Fibroblast of lung (primary cell): ENCODE results near the gene ACTC1. TPM values are rescaled to one million over a fixed set of nuclear protein-coding genes. Genes with fewer than 3 reads are reported as not detected.

Experiments
- DNase-seq, 2 donors: peaks; one replicate each; pipeline versions ENCODE4 v3.0.0 to v3.0.0-alpha.2; 2010; ENCODE audit warnings: low read depth in 2 of 2
- H2AFZ ChIP-seq: 2 replicates; pipeline ENCODE4 v1.5.1; 2012; ENCODE audit warnings: low read length, control low read depth, inconsistent platforms
- H3K27ac ChIP-seq: 2 replicates; pipeline ENCODE4 v1.5.1; 2011; ENCODE audit warnings: low read length, control low read depth; ENCODE audit not compliant: insufficient read depth
- H3K27me3 ChIP-seq: 2 replicates; pipeline ENCODE4 v1.5.1; 2011; ENCODE audit warnings: mild to moderate bottlenecking, low read length; ENCODE audit not compliant: control insufficient read depth, insufficient read depth
- H3K36me3 ChIP-seq: 2 replicates; pipeline ENCODE4 v1.5.1; 2011; ENCODE audit warnings: low read length; ENCODE audit not compliant: control insufficient read depth, insufficient read depth
- H3K4me1 ChIP-seq: 2 replicates; pipeline ENCODE4 v1.5.1; 2011; ENCODE audit warnings: low read length; ENCODE audit not compliant: control insufficient read depth, insufficient read depth; ENCODE audit errors: extremely low read depth
- H3K4me2 ChIP-seq: 2 replicates; pipeline ENCODE4 v1.5.1; 2011; ENCODE audit warnings: low read length, control low read depth; ENCODE audit not compliant: insufficient read depth; ENCODE audit errors: extremely low read depth
- H3K4me3 ChIP-seq, 4 experiments: fragments of 200-600 bp in 1 of 4; sonication (generic) in 1 of 4; replicated peaks in 1 of 4; 2 replicates each; pipeline ENCODE4 v1.5.1; 2011 to 2016; ENCODE audit warnings: low read length in 4 of 4, low read depth in 3 of 4, mild to moderate bottlenecking in 3 of 4, control low read depth in 2 of 4, inconsistent platforms in 1 of 4, mixed read lengths in 1 of 4; ENCODE audit not compliant: insufficient read depth in 1 of 4; ENCODE audit errors: control extremely low read depth in 1 of 4
- H3K79me2 ChIP-seq: 2 replicates; pipeline ENCODE4 v1.5.1; 2012; ENCODE audit warnings: mild to moderate bottlenecking, low read length, inconsistent platforms; ENCODE audit not compliant: control insufficient read depth, insufficient read depth
- H3K9ac ChIP-seq: 2 replicates; pipeline ENCODE4 v1.5.1; 2011; ENCODE audit warnings: mild to moderate bottlenecking, low read length, control low read depth; ENCODE audit not compliant: insufficient read depth
- H3K9me3 ChIP-seq: 2 replicates; pipeline ENCODE4 v1.5.1; 2012; ENCODE audit warnings: low read depth, low read length; ENCODE audit not compliant: control insufficient read depth, insufficient read depth
- H4K20me1 ChIP-seq: 2 replicates; pipeline ENCODE4 v1.5.1; 2011; ENCODE audit warnings: low read length; ENCODE audit not compliant: control insufficient read depth, insufficient read depth; ENCODE audit errors: extremely low read depth
- EZH2 ChIP-seq: IDR thresholded peaks from 2 replicates; pipeline ENCODE4 v1.5.1; 2012; ENCODE audit warnings: low read length, control low read depth, mild to moderate bottlenecking; ENCODE audit errors: missing control alignments
- polyA plus RNA-seq, 2 donors: library from polyadenylated mRNA; depleted of rRNA in 1 of 2; stranded (reverse) in 1 of 2; unstranded in 1 of 2; fragments of >200 nt; gene quantifications; 2 replicates each; pipeline ENCODE4 v1.2.1, GENCODE V29; 2011 to 2012; ENCODE audit warnings: missing spikeins in 1 of 2
- total RNA-seq: library from RNA; depleted of rRNA; stranded (reverse); fragments of >200 nt; gene quantifications from 2 replicates; pipeline ENCODE4 v1.2.1, GENCODE V29; 2014
- TF ChIP-seq, protein P1 (sequence below), 2 donors: IDR thresholded peaks in 1 of 2; conservative IDR thresholded peaks in 1 of 2; 1 replicate in 1 of 2; 2 replicates in 1 of 2; pipeline ENCODE4 v1.5.1; 2011 to 2012; ENCODE audit warnings: low read length in 2 of 2, control low read depth in 1 of 2, inconsistent platforms in 1 of 2, low read depth in 1 of 2, mild to moderate bottlenecking in 1 of 2

The ACTC1 gene
- total and polyA plus RNA-seq, 2 donors (not counting 1 experiment from before 2014, with no cell fraction given) = 0.33 to 0.36 TPM

DNA sequence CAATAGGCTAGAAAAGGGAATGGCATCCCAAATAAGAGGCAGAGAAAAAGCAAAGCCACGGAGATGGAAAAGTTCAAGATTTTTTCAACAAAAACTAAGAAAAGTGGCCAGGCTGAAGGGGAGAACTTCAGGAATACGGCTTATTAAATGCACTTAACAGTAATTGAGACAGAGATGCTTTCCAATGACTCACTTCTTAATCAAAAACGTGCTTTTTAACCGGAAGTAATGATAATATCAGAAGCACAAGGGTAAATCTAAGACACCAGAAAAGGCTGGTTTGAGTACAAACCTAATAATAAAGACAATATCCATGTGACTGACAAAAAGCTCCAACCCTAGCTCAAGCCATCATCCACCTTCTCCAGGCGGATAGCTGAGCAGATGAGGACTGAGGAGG is 24.8 kb upstream of the ACTC1 start:
- H4K20me1 ChIP-seq = no peaks in the 10 kb centered on the region
- no peak overlapping the region for H2AFZ ChIP-seq
- no peak overlapping the region for H3K4me2 ChIP-seq
- H3K27me3 ChIP-seq = no peaks in the 10 kb centered on the region
- H3K4me1 ChIP-seq = no peaks in the 10 kb centered on the region
- H3K79me2 ChIP-seq = no peaks in the 10 kb centered on the region
- no peaks in the 10 kb centered on the region for H3K9me3 ChIP-seq
- H3K9ac ChIP-seq = no peak overlapping the region
- DNase-seq = no peak
- H3K27ac ChIP-seq = no peak overlapping the region
- no peaks in the 10 kb centered on the region for H3K36me3 ChIP-seq
- no peak overlapping the region for H3K4me3 ChIP-seq
- TF ChIP-seq, protein P1, sequence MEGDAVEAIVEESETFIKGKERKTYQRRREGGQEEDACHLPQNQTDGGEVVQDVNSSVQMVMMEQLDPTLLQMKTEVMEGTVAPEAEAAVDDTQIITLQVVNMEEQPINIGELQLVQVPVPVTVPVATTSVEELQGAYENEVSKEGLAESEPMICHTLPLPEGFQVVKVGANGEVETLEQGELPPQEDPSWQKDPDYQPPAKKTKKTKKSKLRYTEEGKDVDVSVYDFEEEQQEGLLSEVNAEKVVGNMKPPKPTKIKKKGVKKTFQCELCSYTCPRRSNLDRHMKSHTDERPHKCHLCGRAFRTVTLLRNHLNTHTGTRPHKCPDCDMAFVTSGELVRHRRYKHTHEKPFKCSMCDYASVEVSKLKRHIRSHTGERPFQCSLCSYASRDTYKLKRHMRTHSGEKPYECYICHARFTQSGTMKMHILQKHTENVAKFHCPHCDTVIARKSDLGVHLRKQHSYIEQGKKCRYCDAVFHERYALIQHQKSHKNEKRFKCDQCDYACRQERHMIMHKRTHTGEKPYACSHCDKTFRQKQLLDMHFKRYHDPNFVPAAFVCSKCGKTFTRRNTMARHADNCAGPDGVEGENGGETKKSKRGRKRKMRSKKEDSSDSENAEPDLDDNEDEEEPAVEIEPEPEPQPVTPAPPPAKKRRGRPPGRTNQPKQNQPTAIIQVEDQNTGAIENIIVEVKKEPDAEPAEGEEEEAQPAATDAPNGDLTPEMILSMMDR (conservative IDR thresholded peaks at IDR 0.05 in 1 of 2, IDR thresholded peaks at IDR 0.05 in 1 of 2; ENCODE audit: low read depth in 1 of 2, low read length in 2 of 2) = no peak
- no peak for TF ChIP-seq EZH2

DNA sequence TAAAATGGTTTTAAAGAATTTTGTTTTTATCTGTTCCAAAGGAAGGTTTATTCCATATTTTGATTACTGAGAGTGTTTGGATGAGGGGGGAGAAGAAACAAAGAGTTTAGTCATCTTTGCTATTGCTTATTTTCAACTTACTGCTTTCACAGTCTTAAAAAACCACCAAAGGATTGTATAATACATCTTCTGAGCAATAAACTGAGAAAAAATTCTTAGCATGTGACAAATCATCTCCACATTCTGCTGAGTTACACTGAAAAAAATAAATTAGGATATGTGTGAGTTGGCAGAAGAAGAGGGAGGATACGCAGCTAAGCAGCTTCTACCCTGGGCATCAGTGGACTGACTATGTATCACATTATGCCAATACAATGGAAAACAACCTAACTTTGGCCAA is 23.2 kb upstream of the ACTC1 start:
- Histone ChIP-seq H3K4me2 (no peak overlapping the region), H3K27ac (no peak overlapping the region), H3K4me3 (no peak overlapping the region), H3K79me2 (no peaks in the 10 kb centered on the region), H3K4me1 (peaks cover 2% of the 10 kb centered on the region), H4K20me1 (no peaks in the 10 kb centered on the region), H2AFZ (no peak overlapping the region), H3K9ac (no peak overlapping the region), H3K9me3 (no peaks in the 10 kb centered on the region), H3K36me3 (no peaks in the 10 kb centered on the region), H3K27me3 (no peaks in the 10 kb centered on the region)
- TF ChIP-seq EZH2 = no peak
- TF ChIP-seq, protein P1 (conservative IDR thresholded peaks at IDR 0.05 in 1 of 2, IDR thresholded peaks at IDR 0.05 in 1 of 2; ENCODE audit: low read depth in 1 of 2, low read length in 2 of 2) = no peak
- DNase-seq = peak in 1 of 2 donors; percentile 39

DNA sequence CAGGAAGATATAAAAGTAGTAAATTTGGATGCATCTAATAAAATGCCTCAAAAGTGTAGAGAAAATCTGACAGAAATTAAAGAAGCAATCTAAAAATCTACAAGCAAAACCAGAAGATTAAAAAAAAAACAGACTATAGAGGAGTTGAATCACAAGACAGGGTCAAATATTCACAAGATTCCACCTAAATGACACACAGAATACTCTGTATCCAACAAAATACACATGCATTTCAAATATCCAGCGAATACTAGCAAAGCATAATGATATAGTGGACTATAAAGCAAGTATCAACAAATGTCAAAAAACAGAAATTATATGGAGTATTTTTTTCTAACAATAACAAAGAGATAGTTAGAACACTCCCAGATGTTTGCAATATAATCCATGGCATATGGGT is 20.5 kb upstream of the ACTC1 start:
- no peak overlapping the region for H3K9ac ChIP-seq
- no peak overlapping the region for H2AFZ ChIP-seq
- H3K9me3 ChIP-seq = no peaks in the 10 kb centered on the region
- peaks cover 17% of the 10 kb centered on the region for H3K4me1 ChIP-seq
- H3K27me3 ChIP-seq = no peaks in the 10 kb centered on the region
- no peak overlapping the region for H3K4me3 ChIP-seq
- TF ChIP-seq EZH2 = no peak
- H3K79me2 ChIP-seq = no peaks in the 10 kb centered on the region
- no peak overlapping the region for H3K4me2 ChIP-seq
- no peaks in the 10 kb centered on the region for H3K36me3 ChIP-seq
- H4K20me1 ChIP-seq = no peaks in the 10 kb centered on the region
- no peak for DNase-seq
- H3K27ac ChIP-seq = no peak overlapping the region
